Activated naive CD4-positive, alpha-beta T cell treated with anti-CD3 and anti-CD28 coated beads, Interleukin-2, amount 50 U/mL, for 72 hours (primary cell): ENCODE data around the gene FMNL2. TPM values are rescaled to one million over a fixed set of nuclear protein-coding genes. Genes with fewer than 3 reads are reported as not detected.

ENCODE experiments used
- ATAC-seq, 2 donors: fragments of 150-1000 bp; cut with Tn5 transposase; 2 replicates each; pipeline ENCODE4 v1.10.0; 2021; ENCODE audit warnings: mild to moderate bottlenecking in 2 of 2, moderate library complexity in 2 of 2
- DNase-seq, 2 donors: peaks; one replicate each; pipeline ENCODE4 v3.0.0; 2021 to 2022; ENCODE audit warnings: low spot score in 2 of 2
- H3K27ac Mint-ChIP-seq, 2 donors: one replicate each; pipeline ENCODE4 v1.8.0; 2022; ENCODE audit warnings: mild to moderate bottlenecking in 2 of 2, mixed read lengths in 2 of 2
- H3K36me3 Mint-ChIP-seq, 2 donors: one replicate each; pipeline ENCODE4 v1.8.0; 2022; ENCODE audit warnings: mixed read lengths in 2 of 2
- H3K9me3 Mint-ChIP-seq, 2 donors: one replicate each; pipeline ENCODE4 v1.8.0; 2022; ENCODE audit warnings: mixed read lengths in 2 of 2
- total RNA-seq, 2 donors: library from RNA; stranded (reverse); gene quantifications; one replicate each; pipeline ENCODE4 v1.2.3, GENCODE V29; 2022

FMNL2 gene
- total RNA-seq, 2 donors from 2014 or later, result 0.34 to 8.0 TPM

GRCh38 chr2:152335726-152336118, 748 bp downstream of the FMNL2 start:
- peaks cover 0 to 6% of the 10 kb centered on the region in 2 donors for H3K36me3 Mint-ChIP-seq
- ATAC-seq, result no peak
- no peaks in the 10 kb centered on the region for H3K9me3 Mint-ChIP-seq
- peak in 1 of 2 donors; percentile 34 for DNase-seq
- H3K27ac Mint-ChIP-seq, result no peak overlapping the region

- peak in 1 of 2 donors; percentile 15 for DNase-seq
- H3K27ac Mint-ChIP-seq, result peak overlapping the region in 1 of 2 donors; percentile 55
- H3K36me3 Mint-ChIP-seq, result peaks cover 0 to 6% of the 10 kb centered on the region in 2 donors
- H3K9me3 Mint-ChIP-seq, result no peaks in the 10 kb centered on the region
- peak; percentile 14 to 17 for ATAC-seq
Observed at GRCh38 chr2:152336119-152336853, 1.3 kb downstream of the FMNL2 start.

GRCh38 chr2:152336854-152337510, 2.0 kb downstream of the FMNL2 start:
- Mint-ChIP-seq H3K36me3 (peaks cover 0 to 6% of the 10 kb centered on the region in 2 donors), H3K9me3 (no peaks in the 10 kb centered on the region), H3K27ac (peak overlapping the region in 1 of 2 donors; percentile 55)
- DNase-seq (no peak), ATAC-seq (no peak)

GRCh38 chr2:152337511-152337903, 2.5 kb downstream of the FMNL2 start:
- DNase-seq (no peak), ATAC-seq (no peak)
- Mint-ChIP-seq H3K27ac (no peak overlapping the region), H3K36me3 (peaks cover 0 to 6% of the 10 kb centered on the region in 2 donors), H3K9me3 (no peaks in the 10 kb centered on the region)

GRCh38 chr2:152339556-152340286, 4.7 kb downstream of the FMNL2 start:
- no peak for DNase-seq
- Mint-ChIP-seq H3K27ac (no peak overlapping the region), H3K9me3 (no peaks in the 10 kb centered on the region), H3K36me3 (peaks cover 0 to 6% of the 10 kb centered on the region in 2 donors)
- ATAC-seq, result no peak

- no peak for DNase-seq
- H3K36me3 Mint-ChIP-seq, result no peaks in the 10 kb centered on the region
- no peaks in the 10 kb centered on the region for H3K9me3 Mint-ChIP-seq
- no peak overlapping the region for H3K27ac Mint-ChIP-seq
- no peak for ATAC-seq
Observed at GRCh38 chr2:152342259-152343046, 7.5 kb downstream of the FMNL2 start.

- DNase-seq (no peak), ATAC-seq (no peak)
- H3K9me3 Mint-ChIP-seq, result no peaks in the 10 kb centered on the region
- H3K36me3 Mint-ChIP-seq, result no peaks in the 10 kb centered on the region
- no peak overlapping the region for H3K27ac Mint-ChIP-seq
Observed at GRCh38 chr2:152343426-152343825, 8.5 kb downstream of the FMNL2 start.

- ATAC-seq, result no peak
- no peaks in the 10 kb centered on the region for H3K36me3 Mint-ChIP-seq
- H3K9me3 Mint-ChIP-seq, result no peaks in the 10 kb centered on the region
- no peak overlapping the region for H3K27ac Mint-ChIP-seq
- no peak for DNase-seq
Observed at GRCh38 chr2:152344579-152345195, 9.7 kb downstream of the FMNL2 start.

- Mint-ChIP-seq H3K27ac (no peak overlapping the region), H3K36me3 (no peaks in the 10 kb centered on the region), H3K9me3 (no peaks in the 10 kb centered on the region)
- DNase-seq (no peak), ATAC-seq (no peak)
Observed at GRCh38 chr2:152347076-152347475, 12.1 kb downstream of the FMNL2 start.

- no peak for ATAC-seq
- Mint-ChIP-seq H3K9me3 (no peaks in the 10 kb centered on the region), H3K27ac (no peak overlapping the region), H3K36me3 (no peaks in the 10 kb centered on the region)
- no peak for DNase-seq
Observed at GRCh38 chr2:152348388-152348787, 13.4 kb downstream of the FMNL2 start.

- ATAC-seq (no peak), DNase-seq (no peak)
- Mint-ChIP-seq H3K36me3 (no peaks in the 10 kb centered on the region), H3K9me3 (no peaks in the 10 kb centered on the region), H3K27ac (no peak overlapping the region)
Observed at GRCh38 chr2:152349416-152349815, 14.4 kb downstream of the FMNL2 start.

GRCh38 chr2:152350155-152350679, 15.2 kb downstream of the FMNL2 start:
- H3K27ac Mint-ChIP-seq, result no peak overlapping the region
- H3K9me3 Mint-ChIP-seq, result no peaks in the 10 kb centered on the region
- ATAC-seq, result no peak
- DNase-seq, result no peak
- H3K36me3 Mint-ChIP-seq, result no peaks in the 10 kb centered on the region

- Mint-ChIP-seq H3K27ac (no peak overlapping the region), H3K36me3 (no peaks in the 10 kb centered on the region), H3K9me3 (no peaks in the 10 kb centered on the region)
- ATAC-seq (no peak), DNase-seq (no peak)
Observed at GRCh38 chr2:152352616-152353015, 17.6 kb downstream of the FMNL2 start.

GRCh38 chr2:152353364-152353763, 18.4 kb downstream of the FMNL2 start:
- no peak for DNase-seq
- ATAC-seq, result no peak
- H3K27ac Mint-ChIP-seq, result no peak overlapping the region
- H3K36me3 Mint-ChIP-seq, result no peaks in the 10 kb centered on the region
- H3K9me3 Mint-ChIP-seq, result no peaks in the 10 kb centered on the region

- Mint-ChIP-seq H3K9me3 (no peaks in the 10 kb centered on the region), H3K27ac (no peak overlapping the region), H3K36me3 (no peaks in the 10 kb centered on the region)
- no peak for DNase-seq
- no peak for ATAC-seq
Observed at GRCh38 chr2:152354069-152354755, 19.2 kb downstream of the FMNL2 start.

GRCh38 chr2:152354909-152355308, 19.9 kb downstream of the FMNL2 start:
- no peaks in the 10 kb centered on the region for H3K36me3 Mint-ChIP-seq
- ATAC-seq, result no peak
- DNase-seq, result no peak
- no peak overlapping the region for H3K27ac Mint-ChIP-seq
- H3K9me3 Mint-ChIP-seq, result no peaks in the 10 kb centered on the region
